Right kidney (tissue), 1 donor: ENCODE results near the gene FRZB.

Source experiments
- DNase-seq: peaks from one replicate; pipeline ENCODE4 v3.0.0-alpha.2; 2016

The FRZB gene

GRCh38 chr2:182845794-182846417 is 20.5 kb downstream of the FRZB start:
- no peak for DNase-seq

- DNase-seq, result no peak
Observed at GRCh38 chr2:182836451-182836850, 30.0 kb downstream of the FRZB start.

- DNase-seq, result no peak
Observed at GRCh38 chr2:182834293-182834692, 32.1 kb downstream of the FRZB start.

- no peak for DNase-seq
Observed at GRCh38 chr2:182833084-182833854, 33.2 kb downstream of the FRZB start.

- DNase-seq, result no peak
Observed at GRCh38 chr2:182831921-182832320, 34.5 kb downstream of the FRZB start.

GRCh38 chr2:182831101-182831500 is 35.3 kb downstream of the FRZB start:
- DNase-seq, result no peak

- no peak for DNase-seq
Observed at GRCh38 chr2:182827182-182827879, 39.1 kb downstream of the FRZB start.

GRCh38 chr2:182826496-182826895 is 39.9 kb downstream of the FRZB start:
- no peak for DNase-seq

GRCh38 chr2:182826064-182826463 is 40.4 kb downstream of the FRZB start:
- DNase-seq, result no peak

GRCh38 chr2:182824767-182825158 is 41.7 kb downstream of the FRZB start:
- no peak for DNase-seq

- no peak for DNase-seq
Observed at GRCh38 chr2:182824056-182824766, 42.2 kb downstream of the FRZB start.

- no peak for DNase-seq
Observed at GRCh38 chr2:182822733-182823132, 43.7 kb downstream of the FRZB start.

GRCh38 chr2:182821182-182821581 is 45.3 kb downstream of the FRZB start:
- no peak for DNase-seq

GRCh38 chr2:182819412-182819811 is 47.0 kb downstream of the FRZB start:
- DNase-seq, result no peak

- no peak for DNase-seq
Observed at GRCh38 chr2:182818925-182819324, 47.5 kb downstream of the FRZB start.

GRCh38 chr2:182818501-182818900 is 47.9 kb downstream of the FRZB start:
- DNase-seq, result no peak

- DNase-seq, result no peak
Observed at GRCh38 chr2:182817558-182817957, 48.9 kb downstream of the FRZB start.

GRCh38 chr2:182816866-182817265 is 49.6 kb downstream of the FRZB start:
- no peak for DNase-seq

- no peak for DNase-seq
Observed at GRCh38 chr2:182814804-182815203, 51.6 kb downstream of the FRZB start.

- DNase-seq, result no peak
Observed at GRCh38 chr2:182814380-182814779, 52.1 kb downstream of the FRZB start.

GRCh38 chr2:182810087-182810486 is 56.4 kb downstream of the FRZB start:
- no peak for DNase-seq

GRCh38 chr2:182807319-182807718 is 59.1 kb downstream of the FRZB start:
- no peak for DNase-seq

GRCh38 chr2:182804128-182804527 is 62.3 kb downstream of the FRZB start:
- DNase-seq, result no peak
